Panc1 (cell line): ENCODE measurements around the gene ZNF382. TPM values are rescaled to one million over a fixed set of nuclear protein-coding genes. Genes with fewer than 3 reads are reported as not detected.
A peak's percentile ranks its signal among the peaks of the same experiment; 100 is the strongest.

Experiments
- ATAC-seq: fragments of 200-7000 bp; cut with Tn5 transposase; 2 replicates; pipeline ENCODE4 v1.9.1; 2020; ENCODE audit warnings: mild to moderate bottlenecking, moderate library complexity
- BruUV-seq: library from RNA; stranded (reverse); fragments of 400-500 nt; replicated peaks from 2 replicates; lab custom pipeline; 2021; lab: Mats Ljungman, UMichigan
- CTCF ChIA-PET: fragments of 300-600 bp; sonication (Branson Sonifier 250); formaldehyde crosslinking; loops from one replicate; lab custom pipeline; 2022; ENCODE audit warnings: antibody characterized with exemption; lab: Charles Lee
- POLR2A ChIA-PET: fragments of 300-600 bp; sonication (Branson Sonifier 250); formaldehyde crosslinking; loops from one replicate; lab custom pipeline; 2022; ENCODE audit warnings: antibody characterized with exemption; lab: Charles Lee
- DNase-seq: peaks from one replicate; pipeline ENCODE4 v3.0.0-alpha.2; 2010; ENCODE audit warnings: low read depth, low spot score
- H3K27ac ChIP-seq: 2 replicates; pipeline ENCODE4 v1.5.1; 2011; ENCODE audit warnings: mild to moderate bottlenecking, low read length, inconsistent platforms
- H3K27me3 ChIP-seq: fragments of 200-500 bp; sonication (Bioruptor generic); 2 replicates; pipeline ENCODE4 v1.6.0; 2014; ENCODE audit warnings: low read length, inconsistent platforms; ENCODE audit not compliant: control insufficient read depth, insufficient read depth
- H3K36me3 ChIP-seq: fragments of 200-500 bp; sonication (Bioruptor generic); 2 replicates; pipeline ENCODE4 v1.5.1; 2014; ENCODE audit warnings: inconsistent platforms, mild to moderate bottlenecking, low read length, moderate library complexity; ENCODE audit not compliant: control insufficient read depth, insufficient read depth
- H3K4me1 ChIP-seq: 2 replicates; pipeline ENCODE4 v1.5.1; 2011; ENCODE audit warnings: inconsistent platforms, mild to moderate bottlenecking, low read length, moderate library complexity; ENCODE audit not compliant: control insufficient read depth, insufficient read depth
- H3K4me3 ChIP-seq, 2 experiments: 2 replicates each; pipeline ENCODE4 v1.5.1; 2011 to 2012; ENCODE audit warnings: low read depth in 2 of 2, low read length in 2 of 2, mild to moderate bottlenecking in 2 of 2, inconsistent platforms in 1 of 2, moderate library complexity in 1 of 2
- H3K9me3 ChIP-seq: fragments of 200-500 bp; sonication (Bioruptor generic); 2 replicates; pipeline ENCODE4 v1.5.1; 2014; ENCODE audit warnings: low read depth, mild to moderate bottlenecking, inconsistent platforms, low read length, moderate library complexity; ENCODE audit not compliant: control insufficient read depth, insufficient read depth
- CTCF ChIP-seq: fragments of 450-650 bp; IDR thresholded peaks from 2 replicates; pipeline ENCODE4 v1.5.1; 2017; ENCODE audit warnings: mild to moderate bottlenecking
- POLR2AphosphoS5 ChIP-seq: IDR thresholded peaks from 2 replicates; pipeline ENCODE4 v1.6.1; 2012; ENCODE audit warnings: mild to moderate bottlenecking, low read depth, low read length, moderate library complexity
- REST ChIP-seq, 2 experiments: IDR thresholded peaks; 2 replicates each; pipeline ENCODE4 v1.6.1; 2011 to 2012; ENCODE audit warnings: low read depth in 2 of 2, control low read depth in 1 of 2, low read length in 1 of 2, mild to moderate bottlenecking in 1 of 2, moderate library complexity in 1 of 2; ENCODE audit not compliant: insufficient read depth in 1 of 2
- SIN3A ChIP-seq: IDR thresholded peaks from 2 replicates; pipeline ENCODE4 v1.6.1; 2012; ENCODE audit warnings: low read depth, mild to moderate bottlenecking, low read length, moderate library complexity, borderline replicate concordance; ENCODE audit not compliant: insufficient read depth
- TCF7L2 ChIP-seq: IDR thresholded peaks from 2 replicates; pipeline ENCODE4 v1.6.1; 2011; ENCODE audit warnings: mild to moderate bottlenecking, low read depth, low read length, inconsistent platforms
- in situ Hi-C: cut with HindIII; loops from 2 replicates; pipeline ENCODE4 v1.10.0; 2016; ENCODE audit warnings: low sequenced_read_pairs, low pct_unique_long_range_greater_than_20kb
- intact Hi-C: fragments of 100-400 bp; cut with micrococcal nuclease; formaldehyde crosslinking; loops from one replicate; pipeline ENCODE4 v1.10.0; 2022; ENCODE audit not compliant: unreplicated experiment
- total RNA-seq: library from RNA; stranded (reverse); gene quantifications from one replicate; pipeline ENCODE4 v1.2.1, GENCODE V29; 2021; ENCODE audit not compliant: unreplicated experiment

Gene ZNF382
- total RNA-seq, 1 experiment from 2014 or later: 1.6 TPM

- ChIA-PET POLR2A (no interaction called here), CTCF (no interaction called here)
- TSS peak; percentile 66 for BruUV-seq
- H3K27me3 ChIP-seq: no peaks in the 10 kb centered on the region
- intact Hi-C loops (no loop called here), in situ Hi-C loops (no loop called here)
- DNase-seq: no peak
- H3K9me3 ChIP-seq: peaks cover 64% of the 10 kb centered on the region
- H3K36me3 ChIP-seq: no peaks in the 10 kb centered on the region
- no peak for ATAC-seq
- H3K27ac ChIP-seq: no peak overlapping the region
- H3K4me3 ChIP-seq: no peak overlapping the region
- TF ChIP-seq REST (IDR thresholded peaks at IDR 0.05; ENCODE audit: insufficient read depth in 1 of 2, low read depth in 2 of 2, low read length in 1 of 2) (no peak), TCF7L2 (no peak), SIN3A (no peak), CTCF (no peak), POLR2AphosphoS5 (no peak)
- H3K4me1 ChIP-seq: no peaks in the 10 kb centered on the region
These were observed 33.9 kb downstream of the ZNF382 start for GRCh38 chr19:36638862-36639510.

- in situ Hi-C loops: no loop called here
- Histone ChIP-seq H3K4me3 (no peak overlapping the region), H3K4me1 (no peaks in the 10 kb centered on the region), H3K27ac (no peak overlapping the region), H3K27me3 (no peaks in the 10 kb centered on the region), H3K36me3 (no peaks in the 10 kb centered on the region), H3K9me3 (peaks cover 48% of the 10 kb centered on the region)
- POLR2A ChIA-PET: no interaction called here
- DNase-seq (no peak), ATAC-seq (no peak)
- BruUV-seq: no TSS peak
- TF ChIP-seq REST (IDR thresholded peaks at IDR 0.05; ENCODE audit: insufficient read depth in 1 of 2, low read depth in 2 of 2, low read length in 1 of 2): no peak
- TF ChIP-seq CTCF: no peak
- TF ChIP-seq POLR2AphosphoS5: no peak
- intact Hi-C loops: no loop called here
- CTCF ChIA-PET: no interaction called here
These were observed 41.6 kb downstream of the ZNF382 start for GRCh38 chr19:36646746-36647145.
